Neural cell (in vitro differentiated cells): ENCODE results near the gene CTDP1.

Experiments used
- EZH2 ChIP-seq: fragments of 200-600, 300-800 bp; shearing (Covaris generic), sonication (generic); IDR thresholded peaks from 2 replicates; pipeline ENCODE4 v1.6.1; 2014; ENCODE audit warnings: antibody characterized with exemption, low read length, borderline replicate concordance, mild to moderate bottlenecking; ENCODE audit not compliant: insufficient read depth, poor library complexity, severe bottlenecking
- RAD21 ChIP-seq: fragments of 450-650 bp; conservative IDR thresholded peaks from 2 replicates; pipeline ENCODE4 v1.6.1; 2014; ENCODE audit warnings: antibody characterized with exemption, mild to moderate bottlenecking, moderate library complexity
- SMC3 ChIP-seq: fragments of 450-650 bp; conservative IDR thresholded peaks from 2 replicates; pipeline ENCODE4 v1.6.1; 2014; ENCODE audit warnings: antibody characterized with exemption, mild to moderate bottlenecking, moderate library complexity; ENCODE audit not compliant: poor library complexity
- TAF1 ChIP-seq: IDR thresholded peaks from 2 replicates; pipeline ENCODE4 v1.6.1; 2012; ENCODE audit warnings: low read depth
- TF ChIP-seq, protein P1 (sequence below): fragments of 450-650 bp; IDR thresholded peaks from 2 replicates; pipeline ENCODE4 v1.5.1; 2014; ENCODE audit warnings: antibody characterized with exemption, mild to moderate bottlenecking, moderate library complexity; ENCODE audit not compliant: poor library complexity, severe bottlenecking

DNA sequence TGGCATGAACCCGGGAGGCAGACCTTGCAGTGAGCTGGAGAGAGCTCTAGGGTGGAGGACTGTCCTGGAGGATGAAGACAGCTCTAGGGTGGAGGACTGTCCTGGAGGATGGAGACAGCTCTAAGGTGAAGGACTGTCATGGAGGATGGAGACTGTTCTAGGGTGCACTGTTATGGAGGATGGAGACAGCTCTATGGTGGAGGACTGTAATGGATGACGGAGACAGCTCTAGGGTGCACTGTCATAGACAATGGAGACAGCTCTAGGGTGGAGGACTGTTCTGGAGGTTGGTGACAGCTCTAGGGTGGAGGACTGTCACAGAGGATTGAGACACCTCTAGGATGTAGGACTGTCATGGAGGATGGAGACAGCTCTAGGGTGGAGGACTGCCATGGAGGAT is 97.1 kb downstream of the CTDP1 start:
- TF ChIP-seq, protein P1, sequence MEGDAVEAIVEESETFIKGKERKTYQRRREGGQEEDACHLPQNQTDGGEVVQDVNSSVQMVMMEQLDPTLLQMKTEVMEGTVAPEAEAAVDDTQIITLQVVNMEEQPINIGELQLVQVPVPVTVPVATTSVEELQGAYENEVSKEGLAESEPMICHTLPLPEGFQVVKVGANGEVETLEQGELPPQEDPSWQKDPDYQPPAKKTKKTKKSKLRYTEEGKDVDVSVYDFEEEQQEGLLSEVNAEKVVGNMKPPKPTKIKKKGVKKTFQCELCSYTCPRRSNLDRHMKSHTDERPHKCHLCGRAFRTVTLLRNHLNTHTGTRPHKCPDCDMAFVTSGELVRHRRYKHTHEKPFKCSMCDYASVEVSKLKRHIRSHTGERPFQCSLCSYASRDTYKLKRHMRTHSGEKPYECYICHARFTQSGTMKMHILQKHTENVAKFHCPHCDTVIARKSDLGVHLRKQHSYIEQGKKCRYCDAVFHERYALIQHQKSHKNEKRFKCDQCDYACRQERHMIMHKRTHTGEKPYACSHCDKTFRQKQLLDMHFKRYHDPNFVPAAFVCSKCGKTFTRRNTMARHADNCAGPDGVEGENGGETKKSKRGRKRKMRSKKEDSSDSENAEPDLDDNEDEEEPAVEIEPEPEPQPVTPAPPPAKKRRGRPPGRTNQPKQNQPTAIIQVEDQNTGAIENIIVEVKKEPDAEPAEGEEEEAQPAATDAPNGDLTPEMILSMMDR = no peak
- TF ChIP-seq SMC3 = no peak
- TF ChIP-seq RAD21 = no peak
- TF ChIP-seq EZH2 = no peak
- no peak for TF ChIP-seq TAF1
